ENCODE results near the gene RAB23. TPM values are rescaled to one million over a fixed set of nuclear protein-coding genes. Genes with fewer than 3 reads are reported as not detected.

Gene RAB23
- 22.4 and 24.2 TPM in 2 replicates for total RNA-seq (2014; rRNA removed; shearing (Covaris generic))

- peak; percentile 80 to 87 for DNase-seq
- Histone ChIP-seq H3K9me3 (replicated peaks) (peaks cover 4% of the 10 kb centered on the region; the same call in 1 of the 2 replicates), H3K27me3 (no peaks in the 10 kb centered on the region), H3K4me1 (no peaks in the 10 kb centered on the region), H3K4me3 (peak within 1 kb of the TSS; percentile 96), H3K36me3 (no peaks in the 10 kb centered on the region), H3K27ac (peak within 1 kb of the TSS; percentile 69)
These were observed at the start of gene RAB23 for GRCh38 chr6:57221936-57222742. TSS of gene RAB23 (minus strand) at chr6:57222307. CDS start at chr6:57210380, 11,927 bp downstream.

GRCh38 chr6:57268294-57268640 lies 46.2 kb upstream of the RAB23 start:
- Histone ChIP-seq H3K36me3 (no peaks in the 10 kb centered on the region), H3K27ac (no peak overlapping the region), H3K4me1 (no peaks in the 10 kb centered on the region), H3K9me3 (replicated peaks) (no peaks in the 10 kb centered on the region), H3K4me3 (no peak overlapping the region), H3K27me3 (no peaks in the 10 kb centered on the region)
- DNase-seq = no peak

- H3K27ac ChIP-seq = no peak overlapping the region
- H3K4me3 ChIP-seq = no peak overlapping the region
- H3K4me1 ChIP-seq = no peaks in the 10 kb centered on the region
- no peaks in the 10 kb centered on the region for H3K27me3 ChIP-seq
- H3K36me3 ChIP-seq = no peaks in the 10 kb centered on the region
- no peaks in the 10 kb centered on the region for H3K9me3 ChIP-seq (replicated peaks)
- peak; percentile 49 to 73 for DNase-seq
These were observed 45.6 kb upstream of the RAB23 start for GRCh38 chr6:57267586-57268293.

DNA sequence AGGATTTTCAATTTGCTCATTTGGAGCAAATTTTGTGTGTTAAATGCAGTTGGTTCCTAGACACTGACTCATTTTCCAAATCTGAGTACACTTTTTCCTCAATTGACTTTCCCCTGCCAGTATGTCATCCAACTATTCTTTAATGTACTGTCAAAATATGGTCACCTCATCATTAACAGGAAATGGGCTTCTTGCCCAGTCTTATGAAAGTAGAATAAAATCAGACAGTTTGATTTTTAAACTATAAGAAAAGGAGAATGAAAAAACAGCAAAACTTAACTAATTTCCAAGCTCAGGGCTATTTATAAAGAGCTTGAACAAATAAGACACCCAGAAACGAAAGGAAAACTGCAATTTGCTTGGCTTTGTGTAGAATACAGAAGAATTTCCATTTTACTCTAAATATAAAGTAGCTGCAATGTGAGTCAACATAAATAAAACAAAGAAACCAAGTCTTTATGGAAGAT lies 43.7 kb upstream of the RAB23 start:
- H3K27me3 ChIP-seq = no peaks in the 10 kb centered on the region
- no peaks in the 10 kb centered on the region for H3K9me3 ChIP-seq (replicated peaks)
- no peak for DNase-seq
- no peaks in the 10 kb centered on the region for H3K36me3 ChIP-seq
- no peaks in the 10 kb centered on the region for H3K4me1 ChIP-seq
- H3K4me3 ChIP-seq = no peak overlapping the region
- H3K27ac ChIP-seq = no peak overlapping the region

- H3K4me1 ChIP-seq = no peaks in the 10 kb centered on the region
- H3K9me3 ChIP-seq (replicated peaks) = no peaks in the 10 kb centered on the region
- no peak overlapping the region for H3K27ac ChIP-seq
- H3K4me3 ChIP-seq = no peak overlapping the region
- no peaks in the 10 kb centered on the region for H3K36me3 ChIP-seq
- H3K27me3 ChIP-seq = no peaks in the 10 kb centered on the region
- DNase-seq = no peak
These were observed 41.6 kb upstream of the RAB23 start for GRCh38 chr6:57263739-57264138.

- DNase-seq = no peak
- Histone ChIP-seq H3K27me3 (no peaks in the 10 kb centered on the region), H3K36me3 (no peaks in the 10 kb centered on the region), H3K4me1 (no peaks in the 10 kb centered on the region), H3K9me3 (replicated peaks) (no peaks in the 10 kb centered on the region), H3K27ac (no peak overlapping the region), H3K4me3 (no peak overlapping the region)
These were observed 41.0 kb upstream of the RAB23 start for GRCh38 chr6:57262901-57263694.

GRCh38 chr6:57262488-57262887 lies 40.4 kb upstream of the RAB23 start:
- H3K4me1 ChIP-seq = no peaks in the 10 kb centered on the region
- H3K27ac ChIP-seq = no peak overlapping the region
- H3K9me3 ChIP-seq (replicated peaks) = no peaks in the 10 kb centered on the region
- H3K4me3 ChIP-seq = no peak overlapping the region
- H3K27me3 ChIP-seq = no peaks in the 10 kb centered on the region
- no peaks in the 10 kb centered on the region for H3K36me3 ChIP-seq
- DNase-seq = no peak

GRCh38 chr6:57261926-57262325 lies 39.8 kb upstream of the RAB23 start:
- Histone ChIP-seq H3K9me3 (replicated peaks) (no peaks in the 10 kb centered on the region), H3K27ac (no peak overlapping the region), H3K4me1 (no peaks in the 10 kb centered on the region), H3K27me3 (no peaks in the 10 kb centered on the region), H3K4me3 (no peak overlapping the region), H3K36me3 (no peaks in the 10 kb centered on the region)
- no peak for DNase-seq

DNA sequence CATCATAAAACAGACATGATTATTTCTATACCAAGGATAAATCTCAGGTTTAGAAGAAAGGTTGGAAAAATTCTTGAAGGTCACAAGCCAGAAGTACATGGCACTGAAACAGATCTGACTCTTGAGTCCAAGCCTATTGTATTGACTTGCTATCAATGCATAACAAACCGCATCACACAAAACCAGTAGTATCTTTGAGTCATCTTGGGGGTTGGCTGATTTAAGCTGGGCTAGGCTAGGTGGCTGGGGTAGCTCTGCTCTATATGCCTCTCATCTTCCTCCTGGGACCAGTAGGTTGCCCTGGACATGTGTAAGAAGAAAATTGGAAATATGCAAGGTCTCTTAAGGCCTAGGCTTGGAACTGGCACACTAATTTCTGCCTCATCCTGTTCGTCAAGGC lies 37.0 kb upstream of the RAB23 start:
- Histone ChIP-seq H3K27ac (no peak overlapping the region), H3K4me3 (no peak overlapping the region), H3K36me3 (no peaks in the 10 kb centered on the region), H3K4me1 (no peaks in the 10 kb centered on the region), H3K9me3 (replicated peaks) (no peaks in the 10 kb centered on the region), H3K27me3 (no peaks in the 10 kb centered on the region)
- no peak for DNase-seq

GRCh38 chr6:57257911-57258541 lies 35.9 kb upstream of the RAB23 start:
- Histone ChIP-seq H3K36me3 (no peaks in the 10 kb centered on the region), H3K9me3 (replicated peaks) (no peaks in the 10 kb centered on the region), H3K4me1 (no peaks in the 10 kb centered on the region), H3K4me3 (no peak overlapping the region), H3K27ac (no peak overlapping the region), H3K27me3 (no peaks in the 10 kb centered on the region)
- DNase-seq = no peak

DNA sequence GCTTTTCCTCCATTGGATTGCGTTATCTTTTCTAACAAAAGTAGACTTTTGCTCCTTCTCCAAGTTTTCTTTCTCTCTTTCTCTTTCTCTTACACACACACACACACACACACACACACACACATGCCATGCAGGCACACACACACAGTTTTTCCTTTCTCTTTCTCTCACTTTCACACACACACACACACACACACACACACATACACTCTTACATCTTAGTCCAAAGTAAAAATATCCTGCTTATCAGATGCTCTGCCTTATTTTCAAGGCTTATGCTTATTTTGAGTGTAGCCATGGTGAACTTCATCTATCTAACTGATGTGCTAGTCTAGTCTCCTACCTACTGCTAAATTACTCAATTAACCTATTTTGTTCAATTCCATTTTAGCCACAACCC lies 34.4 kb upstream of the RAB23 start:
- no peaks in the 10 kb centered on the region for H3K4me1 ChIP-seq
- no peak overlapping the region for H3K27ac ChIP-seq
- no peaks in the 10 kb centered on the region for H3K27me3 ChIP-seq
- DNase-seq = no peak
- H3K36me3 ChIP-seq = no peaks in the 10 kb centered on the region
- H3K4me3 ChIP-seq = no peak overlapping the region
- no peaks in the 10 kb centered on the region for H3K9me3 ChIP-seq (replicated peaks)

- H3K27me3 ChIP-seq = no peaks in the 10 kb centered on the region
These were observed 33.5 kb upstream of the RAB23 start for GRCh38 chr6:57255451-57256169.

GRCh38 chr6:57254055-57254717 lies 32.1 kb upstream of the RAB23 start:
- no peaks in the 10 kb centered on the region for H3K9me3 ChIP-seq (replicated peaks)
- H3K4me1 ChIP-seq = no peaks in the 10 kb centered on the region
- H3K27ac ChIP-seq = no peak overlapping the region
- no peaks in the 10 kb centered on the region for H3K36me3 ChIP-seq
- no peak for DNase-seq
- H3K27me3 ChIP-seq = no peaks in the 10 kb centered on the region
- no peak overlapping the region for H3K4me3 ChIP-seq

More at GRCh38 chr6:57255451-57256169, 33.5 kb upstream of the RAB23 start:
- Histone ChIP-seq H3K27ac (no peak overlapping the region), H3K36me3 (no peaks in the 10 kb centered on the region), H3K9me3 (replicated peaks) (no peaks in the 10 kb centered on the region), H3K4me1 (no peaks in the 10 kb centered on the region), H3K4me3 (no peak overlapping the region)
- no peak for DNase-seq
